ENCODE measurements around the gene MTR. TPM values are rescaled to one million over a fixed set of nuclear protein-coding genes. Genes with fewer than 3 reads are reported as not detected.

Gene MTR
- total and polyA plus RNA-seq, 4 donors: 4.4 to 49.3 (median 21.6) TPM

DNA sequence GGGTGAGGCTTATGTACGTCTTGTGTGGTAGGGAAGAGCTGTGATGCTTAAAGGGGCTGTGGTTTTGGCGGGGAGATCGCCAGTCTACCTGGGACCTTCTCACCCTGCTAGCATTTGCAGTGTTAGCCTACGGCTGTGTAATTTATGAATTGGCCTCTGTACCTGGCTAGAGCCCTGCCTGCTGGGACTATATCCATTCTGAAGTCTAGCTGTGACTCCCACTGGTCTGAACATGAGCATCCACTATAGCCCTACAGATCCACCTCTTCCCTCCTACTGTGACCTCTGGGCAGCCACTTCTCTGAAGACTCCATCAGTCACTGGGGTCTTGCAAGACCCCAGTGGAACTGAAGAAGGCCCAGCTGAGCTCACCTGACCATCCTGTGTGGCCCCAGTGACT is 135.4 kb downstream of the MTR start:
- 86 to 90% methylated on average over 4 of the region's 4 CpGs for WGBS, 2 donors
- Histone ChIP-seq H3K36me3 (ENCODE audit: control insufficient read depth in 4 of 4, insufficient read depth in 4 of 4, low read length in 4 of 4) (no peaks in the 10 kb centered on the region), H3K9me3 (ENCODE audit: control insufficient read depth in 4 of 4, insufficient read depth in 3 of 4, low read length in 3 of 4) (peaks cover 0 to 5% (median 2%) of the 10 kb centered on the region in 4 donors), H3K4me1 (ENCODE audit: control insufficient read depth in 5 of 5, insufficient read depth in 5 of 5, low read length in 5 of 5) (no peaks in the 10 kb centered on the region), H3K27me3 (ENCODE audit: control insufficient read depth in 3 of 3, insufficient read depth in 3 of 3, low read length in 2 of 3) (no peaks in the 10 kb centered on the region), H3K4me3 (no peak overlapping the region), H3K27ac (ENCODE audit: low read depth in 1 of 2, low read length in 1 of 2) (no peak overlapping the region), H3K9ac (ENCODE audit: insufficient read depth in 1 of 2, low read length in 2 of 2) (no peak overlapping the region)
- ATAC-seq (ENCODE audit: insufficient read depth, low FRiP score): no peak
- TF ChIP-seq, protein P1, sequence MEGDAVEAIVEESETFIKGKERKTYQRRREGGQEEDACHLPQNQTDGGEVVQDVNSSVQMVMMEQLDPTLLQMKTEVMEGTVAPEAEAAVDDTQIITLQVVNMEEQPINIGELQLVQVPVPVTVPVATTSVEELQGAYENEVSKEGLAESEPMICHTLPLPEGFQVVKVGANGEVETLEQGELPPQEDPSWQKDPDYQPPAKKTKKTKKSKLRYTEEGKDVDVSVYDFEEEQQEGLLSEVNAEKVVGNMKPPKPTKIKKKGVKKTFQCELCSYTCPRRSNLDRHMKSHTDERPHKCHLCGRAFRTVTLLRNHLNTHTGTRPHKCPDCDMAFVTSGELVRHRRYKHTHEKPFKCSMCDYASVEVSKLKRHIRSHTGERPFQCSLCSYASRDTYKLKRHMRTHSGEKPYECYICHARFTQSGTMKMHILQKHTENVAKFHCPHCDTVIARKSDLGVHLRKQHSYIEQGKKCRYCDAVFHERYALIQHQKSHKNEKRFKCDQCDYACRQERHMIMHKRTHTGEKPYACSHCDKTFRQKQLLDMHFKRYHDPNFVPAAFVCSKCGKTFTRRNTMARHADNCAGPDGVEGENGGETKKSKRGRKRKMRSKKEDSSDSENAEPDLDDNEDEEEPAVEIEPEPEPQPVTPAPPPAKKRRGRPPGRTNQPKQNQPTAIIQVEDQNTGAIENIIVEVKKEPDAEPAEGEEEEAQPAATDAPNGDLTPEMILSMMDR (IDR thresholded peaks at IDR 0.05; ENCODE audit: control extremely low read depth, extremely low read depth): no peak
- DNase-seq: no peak

DNA sequence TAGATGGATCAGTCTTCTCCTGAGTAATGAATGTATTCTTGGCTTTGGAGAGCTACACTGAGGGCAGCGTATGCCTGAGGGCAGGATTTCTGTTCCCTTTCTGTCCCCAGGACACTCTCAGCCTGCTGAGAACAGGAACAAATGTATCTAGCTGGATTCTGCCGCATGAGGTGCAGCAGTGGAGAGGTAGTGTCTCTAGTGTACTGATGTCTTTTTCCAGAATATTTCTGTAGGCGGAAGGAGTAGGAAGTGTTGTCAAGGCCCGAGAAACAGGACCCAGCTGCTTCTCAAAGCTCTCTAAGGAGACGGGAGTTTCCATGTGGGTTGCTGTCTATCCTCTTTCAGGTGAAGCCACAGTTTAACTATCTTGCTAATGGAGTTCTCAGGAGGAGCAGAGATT is 143.7 kb downstream of the MTR start:
- 66 to 72% methylated on average over 5 of the region's 5 CpGs for WGBS, 2 donors
- H3K4me1 ChIP-seq (ENCODE audit: control insufficient read depth in 5 of 5, insufficient read depth in 5 of 5, low read length in 5 of 5): no peaks in the 10 kb centered on the region
- no peak overlapping the region for H3K4me3 ChIP-seq
- TF ChIP-seq, protein P1 (IDR thresholded peaks at IDR 0.05; ENCODE audit: control extremely low read depth, extremely low read depth): no peak
- no peak overlapping the region for H3K9ac ChIP-seq (ENCODE audit: insufficient read depth in 1 of 2, low read length in 2 of 2)
- H3K27ac ChIP-seq (ENCODE audit: low read depth in 1 of 2, low read length in 1 of 2): no peak overlapping the region
- no peaks in the 10 kb centered on the region for H3K27me3 ChIP-seq (ENCODE audit: control insufficient read depth in 3 of 3, insufficient read depth in 3 of 3, low read length in 2 of 3)
- DNase-seq: peak in 1 of 3 donors; percentile 29
- peaks cover 0 to 4% (median 0%) of the 10 kb centered on the region in 4 donors for H3K9me3 ChIP-seq (ENCODE audit: control insufficient read depth in 4 of 4, insufficient read depth in 3 of 4, low read length in 3 of 4)
- H3K36me3 ChIP-seq (ENCODE audit: control insufficient read depth in 4 of 4, insufficient read depth in 4 of 4, low read length in 4 of 4): no peaks in the 10 kb centered on the region
- no peak for ATAC-seq (ENCODE audit: insufficient read depth, low FRiP score)

DNA sequence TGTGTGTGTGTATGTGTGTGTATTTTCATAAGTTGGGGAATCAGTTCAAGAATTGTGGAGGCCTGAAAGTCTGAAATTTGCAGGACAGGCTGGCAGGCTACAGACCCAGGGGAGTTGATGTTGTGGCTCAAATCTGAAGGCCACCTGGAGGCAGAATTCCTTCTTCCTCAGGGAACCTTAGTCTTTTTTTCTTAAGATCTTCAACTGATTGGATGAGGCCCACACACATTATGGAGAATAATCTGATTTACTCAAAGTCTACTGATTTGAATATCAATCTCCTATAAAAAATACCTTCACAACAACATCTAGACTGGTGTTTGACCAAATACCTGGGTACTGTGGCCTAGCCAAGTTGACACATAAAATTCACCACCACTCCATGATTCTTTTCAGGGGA is 147.3 kb downstream of the MTR start:
- ATAC-seq (ENCODE audit: insufficient read depth, low FRiP score) (no peak), DNase-seq (no peak)
- Histone ChIP-seq H3K27me3 (ENCODE audit: control insufficient read depth in 3 of 3, insufficient read depth in 3 of 3, low read length in 2 of 3) (no peaks in the 10 kb centered on the region), H3K9ac (ENCODE audit: insufficient read depth in 1 of 2, low read length in 2 of 2) (no peak overlapping the region), H3K4me3 (no peak overlapping the region), H3K9me3 (ENCODE audit: control insufficient read depth in 4 of 4, insufficient read depth in 3 of 4, low read length in 3 of 4) (peaks cover 0 to 4% (median 0%) of the 10 kb centered on the region in 4 donors), H3K4me1 (ENCODE audit: control insufficient read depth in 5 of 5, insufficient read depth in 5 of 5, low read length in 5 of 5) (no peaks in the 10 kb centered on the region), H3K27ac (ENCODE audit: low read depth in 1 of 2, low read length in 1 of 2) (no peak overlapping the region), H3K36me3 (ENCODE audit: control insufficient read depth in 4 of 4, insufficient read depth in 4 of 4, low read length in 4 of 4) (no peaks in the 10 kb centered on the region)
- TF ChIP-seq, protein P1 (IDR thresholded peaks at IDR 0.05; ENCODE audit: control extremely low read depth, extremely low read depth): no peak

DNA sequence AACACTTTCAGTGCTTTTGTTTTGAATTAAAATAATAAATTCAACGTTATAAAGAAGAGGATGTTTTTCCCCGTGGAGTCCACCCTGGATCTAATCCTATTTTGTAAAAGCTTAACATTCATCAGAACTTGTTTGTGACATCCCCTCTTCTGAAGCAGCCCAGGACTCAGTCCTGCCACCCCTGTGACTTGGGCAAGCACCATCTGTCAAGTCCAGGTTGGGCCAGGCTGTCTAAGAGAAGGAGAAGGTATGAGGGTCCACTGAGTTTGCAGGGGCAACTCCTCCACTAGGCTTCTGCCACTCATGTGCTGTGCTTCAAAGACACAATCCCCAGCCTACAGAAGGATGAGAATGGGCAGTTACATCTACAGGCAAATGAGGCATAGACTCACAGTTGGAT is 149.5 kb downstream of the MTR start:
- Histone ChIP-seq H3K27ac (ENCODE audit: low read depth in 1 of 2, low read length in 1 of 2) (no peak overlapping the region), H3K36me3 (ENCODE audit: control insufficient read depth in 4 of 4, insufficient read depth in 4 of 4, low read length in 4 of 4) (no peaks in the 10 kb centered on the region), H3K4me3 (no peak overlapping the region), H3K27me3 (ENCODE audit: control insufficient read depth in 3 of 3, insufficient read depth in 3 of 3, low read length in 2 of 3) (no peaks in the 10 kb centered on the region), H3K9ac (ENCODE audit: insufficient read depth in 1 of 2, low read length in 2 of 2) (no peak overlapping the region), H3K4me1 (ENCODE audit: control insufficient read depth in 5 of 5, insufficient read depth in 5 of 5, low read length in 5 of 5) (no peaks in the 10 kb centered on the region), H3K9me3 (ENCODE audit: control insufficient read depth in 4 of 4, insufficient read depth in 3 of 4, low read length in 3 of 4) (peaks cover 0 to 6% (median 0%) of the 10 kb centered on the region in 4 donors)
- WGBS, 2 donors: 82 to 91% methylated on average over 2 of the region's 2 CpGs
- ATAC-seq (ENCODE audit: insufficient read depth, low FRiP score): no peak
- TF ChIP-seq, protein P1 (IDR thresholded peaks at IDR 0.05; ENCODE audit: control extremely low read depth, extremely low read depth): no peak
- no peak for DNase-seq
